ENCODE results near the gene FRS3. TPM values are rescaled to one million over a fixed set of nuclear protein-coding genes. Genes with fewer than 3 reads are reported as not detected.

Gene FRS3
- total and polyA plus RNA-seq, 2 of the 8 experiments (the other 6 are each of a cell fraction or from before 2014, with no cell fraction given), result 3.4 to 4.4 TPM

DNA sequence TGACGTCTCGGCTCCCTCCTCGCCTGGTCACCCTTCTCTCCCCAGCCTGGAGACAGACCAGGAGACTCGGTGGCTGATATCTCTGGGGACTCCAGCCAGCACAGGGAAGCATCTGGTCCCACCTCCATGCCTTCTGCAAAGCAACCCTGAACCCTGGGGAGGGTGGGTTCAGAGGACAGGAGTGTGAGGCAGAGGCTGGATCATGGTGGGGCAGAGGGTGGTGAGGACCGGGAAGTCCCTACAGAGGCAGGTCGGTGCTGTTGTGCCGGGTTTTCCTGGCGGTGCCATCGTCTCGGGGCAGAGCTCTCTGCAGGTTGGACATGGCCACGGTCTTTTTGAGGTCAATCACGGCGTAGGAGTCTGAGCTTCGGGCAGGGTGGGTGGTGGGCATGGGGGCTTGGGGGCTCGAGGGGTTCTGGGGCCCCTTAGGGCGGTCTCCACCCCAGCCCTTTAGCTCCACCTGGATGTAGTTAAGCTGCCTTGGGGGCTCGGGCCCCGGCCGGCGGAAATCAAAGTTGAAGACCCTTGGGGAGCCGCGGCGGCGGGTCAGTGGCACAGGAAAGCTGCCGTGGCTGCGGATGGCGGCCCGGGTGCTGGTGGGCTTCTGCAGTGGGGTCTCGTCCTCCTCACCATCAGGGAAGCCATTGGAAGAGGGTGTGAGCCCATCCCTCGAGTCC, 9.2 kb downstream of the FRS3 start:
- Histone ChIP-seq H2AK5ac (ENCODE audit: low read depth, low read length) (no peak overlapping the region), H4K20me1 (replicated peaks in 1 of 2; ENCODE audit: control insufficient read depth in 1 of 2, insufficient read depth in 2 of 2, low read length in 2 of 2) (peaks cover 0 to 2% of the 10 kb centered on the region in 2 experiments), H2AFZ (ENCODE audit: low read length) (no peak overlapping the region), H3K56ac (replicated peaks; ENCODE audit: insufficient read length, low read depth, low read length) (no peak overlapping the region), H3K23ac (ENCODE audit: insufficient read length) (no peak overlapping the region), H3K79me2 (ENCODE audit: control insufficient read depth in 1 of 2, insufficient read depth in 2 of 2, low read length in 2 of 2) (no peaks in the 10 kb centered on the region), H4K91ac (replicated peaks; ENCODE audit: insufficient read length, low read length) (no peak overlapping the region), H2BK5ac (ENCODE audit: low read depth, low read length) (no peak overlapping the region), H4K5ac (ENCODE audit: insufficient read length, low read depth, low read length) (no peak overlapping the region), H3K18ac (ENCODE audit: extremely low read depth, low read length) (no peak overlapping the region), H3K79me1 (ENCODE audit: low read depth, low read length) (no peaks in the 10 kb centered on the region), H2BK15ac (ENCODE audit: low read length) (no peak overlapping the region), H3K4ac (replicated peaks; ENCODE audit: insufficient read length, low read depth, low read length) (no peak overlapping the region), H3K4me2 (ENCODE audit: insufficient read depth in 1 of 2, low read depth in 2 of 2, low read length in 2 of 2) (no peak overlapping the region), H2BK20ac (ENCODE audit: low read length) (no peak overlapping the region), H4K8ac (ENCODE audit: extremely low read depth, insufficient read depth, low read length) (no peak overlapping the region; the same call in 1 of the 2 replicates), H3K23me2 (ENCODE audit: low read depth, low read length) (no peaks in the 10 kb centered on the region), H3K27me3 (replicated peaks in 1 of 4; ENCODE audit: control insufficient read depth in 3 of 4, extremely low read depth in 1 of 4, insufficient read depth in 3 of 4, low read length in 3 of 4) (no peaks in the 10 kb centered on the region), H2BK120ac (replicated peaks; ENCODE audit: low read depth, low read length) (no peak overlapping the region), H3K14ac (ENCODE audit: insufficient read length) (no peak overlapping the region), H3K4me1 (replicated peaks in 1 of 4; ENCODE audit: control insufficient read depth in 3 of 4, insufficient read depth in 4 of 4, low read length in 3 of 4) (no peaks in the 10 kb centered on the region; a peak in 1 of 7 replicates), H3K27ac (ENCODE audit: low read depth, low read length) (no peak overlapping the region), H3K4me3 (ENCODE audit: extremely low read depth in 1 of 4, insufficient read depth in 2 of 4, low read depth in 3 of 4, low read length in 4 of 4) (no peak overlapping the region), H3K36me3 (ENCODE audit: control insufficient read depth in 2 of 4, insufficient read depth in 4 of 4, low read length in 3 of 4) (peaks cover 0 to 7% (median 4%) of the 10 kb centered on the region in 4 experiments; a peak in 5 of 8 replicates), H2BK12ac (ENCODE audit: low read depth, low read length) (no peak overlapping the region), H3K9me3 (ENCODE audit: insufficient read depth in 2 of 2, low read depth in 1 of 2, low read length in 1 of 2) (no peaks in the 10 kb centered on the region), H3K9ac (replicated peaks in 1 of 4; ENCODE audit: extremely low read depth in 1 of 4, low read depth in 3 of 4, low read length in 3 of 4) (no peak overlapping the region)
- 90% methylated on average over 22 of the region's 30 CpGs; no CpG with 5 or more reads in 1 of the 2 experiments for WGBS, 2 experiments (ENCODE audit: extremely low coverage in 1 of 2, insufficient coverage in 1 of 2, insufficient read length in 1 of 2, insufficient replicate concordance in 2 of 2, low coverage in 1 of 2, low lambda C conversion rate in 2 of 2, missing lambda C conversion rate in 1 of 2)
- CTCF ChIA-PET (ENCODE audit: partially characterized antibody), result interaction anchor here (0.7 to 1.5 kb wide), 4 partner anchors 30 to 77 kb away, joined by 3 read pairs; no protein-coding TSS in a partner anchor
- FAIRE-seq (no peak), DNase-seq (ENCODE audit: low read depth in 1 of 2, low spot score in 2 of 2) (no peak)
- POLR2A ChIA-PET (ENCODE audit: partially characterized antibody), result no interaction called here
- TF ChIP-seq, protein P1, sequence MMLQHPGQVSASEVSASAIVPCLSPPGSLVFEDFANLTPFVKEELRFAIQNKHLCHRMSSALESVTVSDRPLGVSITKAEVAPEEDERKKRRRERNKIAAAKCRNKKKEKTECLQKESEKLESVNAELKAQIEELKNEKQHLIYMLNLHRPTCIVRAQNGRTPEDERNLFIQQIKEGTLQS (IDR thresholded peaks at IDR 0.05; ENCODE audit: insufficient read depth, low read depth, low read length), result no peak
- TF ChIP-seq, protein P2, sequence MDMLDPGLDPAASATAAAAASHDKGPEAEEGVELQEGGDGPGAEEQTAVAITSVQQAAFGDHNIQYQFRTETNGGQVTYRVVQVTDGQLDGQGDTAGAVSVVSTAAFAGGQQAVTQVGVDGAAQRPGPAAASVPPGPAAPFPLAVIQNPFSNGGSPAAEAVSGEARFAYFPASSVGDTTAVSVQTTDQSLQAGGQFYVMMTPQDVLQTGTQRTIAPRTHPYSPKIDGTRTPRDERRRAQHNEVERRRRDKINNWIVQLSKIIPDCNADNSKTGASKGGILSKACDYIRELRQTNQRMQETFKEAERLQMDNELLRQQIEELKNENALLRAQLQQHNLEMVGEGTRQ (IDR thresholded peaks at IDR 0.05; ENCODE audit: low read length), result no peak
